ENCODE results near the gene VNN1. TPM values are rescaled to one million over a fixed set of nuclear protein-coding genes. Genes with fewer than 3 reads are reported as not detected.
"Not testable (repeated sequence)": the region's sequence is repeated elsewhere in the genome, so short reads cannot be mapped to it uniquely, and the experiment has no call there.

Gene VNN1
- total RNA-seq, 2 donors from 2014 or later: 1.1 to 4.5 TPM

DNA sequence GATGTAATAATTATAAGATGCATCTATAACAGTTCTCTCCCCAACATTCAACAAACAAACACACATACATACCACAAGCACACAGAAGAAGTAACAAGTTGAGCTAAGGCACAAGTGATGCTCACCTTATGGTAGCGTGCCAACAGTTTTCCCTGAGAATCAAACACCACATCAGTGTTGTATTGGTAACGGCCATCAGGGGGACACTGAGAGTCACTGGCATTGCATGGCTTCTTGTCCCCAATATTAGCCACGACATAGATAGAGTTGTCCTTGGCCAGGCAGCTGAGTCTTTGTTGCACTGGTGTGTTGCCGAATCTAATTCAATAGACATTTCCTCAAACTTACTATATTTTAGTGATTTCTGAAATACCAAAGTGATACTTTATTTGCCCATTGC, 14.8 kb upstream of the VNN1 start:
- DNase-seq: no peak
- intact Hi-C loops (cut with DNase I): no loop called here
- ATAC-seq: no peak

DNA sequence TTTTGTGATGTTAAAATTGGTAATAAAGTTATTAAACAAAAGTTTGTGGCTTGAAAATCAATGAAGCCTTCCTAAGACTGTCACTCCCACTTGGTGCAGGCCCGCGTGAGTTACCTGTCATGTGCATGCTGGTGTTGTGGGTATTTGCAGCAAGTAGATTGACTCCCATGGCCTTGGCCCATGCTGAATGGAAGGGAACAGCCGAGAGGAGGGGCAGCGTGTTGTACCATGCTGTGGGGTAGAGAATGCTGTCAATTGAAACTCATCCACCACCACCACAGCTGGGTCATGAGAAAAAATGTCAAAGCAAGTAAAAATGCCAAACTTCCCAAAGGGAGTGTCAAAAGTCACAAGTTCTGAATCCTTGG, 12.7 kb upstream of the VNN1 start:
- intact Hi-C loops (cut with DNase I): no loop called here
- ATAC-seq (no peak), DNase-seq (no peak)

DNA sequence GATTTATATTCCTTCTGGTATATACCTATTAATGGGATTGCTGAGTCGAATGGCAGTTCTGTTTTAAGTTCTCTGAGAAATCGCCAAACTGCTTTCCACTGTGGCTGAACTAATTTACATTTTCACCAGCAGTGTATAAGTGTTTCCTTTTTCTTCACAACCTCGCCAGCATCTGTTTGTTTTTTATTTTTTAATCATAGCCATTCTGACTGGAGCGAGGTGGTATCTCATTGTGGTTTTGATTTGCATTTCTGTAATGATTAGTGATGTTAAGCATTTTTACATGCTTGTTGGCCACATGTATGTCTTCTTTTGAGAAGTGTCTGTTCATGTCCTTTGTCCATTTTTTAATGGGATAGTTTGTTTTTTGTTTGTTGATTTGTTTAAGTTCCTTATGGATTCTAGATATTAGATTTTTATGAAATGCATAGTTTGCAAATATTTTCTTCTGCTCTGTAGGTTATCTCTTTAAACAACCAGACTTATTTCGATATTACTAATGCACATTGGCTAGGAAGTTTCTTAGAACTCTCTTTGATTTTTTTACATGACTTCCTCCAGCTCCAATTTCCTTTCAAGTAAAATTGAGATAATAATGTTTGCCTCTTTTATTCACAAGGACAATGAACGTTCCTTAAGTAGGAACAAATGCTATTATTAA, 12.2 kb upstream of the VNN1 start:
- ATAC-seq (no peak), DNase-seq (no peak)
- intact Hi-C loops (cut with DNase I): no loop called here

DNA sequence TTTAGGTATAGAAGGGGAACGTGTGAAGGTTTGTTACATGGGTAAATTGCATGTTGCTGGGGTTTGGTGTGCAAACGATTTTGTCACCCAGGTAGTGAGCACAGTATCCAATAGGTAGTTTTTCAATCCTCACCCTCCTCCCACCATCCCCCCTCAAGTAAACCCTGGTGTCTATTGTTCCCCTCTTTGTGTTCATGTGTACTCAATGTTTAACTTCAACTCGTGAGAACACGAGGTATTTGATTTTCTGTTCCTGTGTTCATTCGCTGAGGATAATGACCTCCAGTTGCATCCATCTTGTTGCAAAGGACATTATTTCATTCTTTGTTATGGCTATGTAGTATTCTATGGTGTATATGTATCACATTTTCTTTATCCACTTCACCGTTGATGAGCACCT, 11.6 kb upstream of the VNN1 start:
- intact Hi-C loops (cut with DNase I): no loop called here
- ATAC-seq: no peak
- no peak for DNase-seq

DNA sequence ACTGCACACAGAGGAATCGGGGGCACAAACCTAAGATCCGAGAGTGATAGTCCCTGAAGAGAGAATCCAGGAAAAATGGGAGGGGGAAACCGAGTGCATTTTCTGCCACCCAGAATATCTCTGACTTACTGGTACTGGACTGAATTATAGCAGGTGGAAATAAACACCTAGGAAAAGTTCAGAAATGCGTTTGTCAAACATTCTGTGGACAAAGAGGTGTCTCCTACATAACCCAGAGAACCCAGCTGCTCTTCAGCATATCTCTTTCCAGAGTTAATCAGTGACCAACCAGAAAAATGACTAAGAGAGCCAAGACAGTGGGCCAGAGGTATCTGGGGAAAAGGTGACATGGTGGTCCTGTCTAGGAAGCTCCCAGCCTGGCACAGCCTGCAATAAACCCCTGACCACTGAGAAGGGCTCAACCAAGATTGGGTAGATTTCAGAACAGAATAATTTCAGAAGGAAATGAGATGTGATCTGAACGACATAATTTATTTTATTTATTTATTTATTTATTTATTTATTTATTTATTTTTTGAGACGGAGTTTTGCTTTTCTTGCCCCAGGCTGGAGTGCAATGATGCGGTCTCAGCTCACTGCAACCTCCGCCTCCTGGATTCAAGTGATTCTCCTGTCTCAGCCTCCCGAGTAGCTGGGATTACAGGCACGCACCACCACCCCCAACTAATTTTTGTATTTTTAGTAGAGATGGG, 6.0 kb upstream of the VNN1 start:
- DNase-seq (no peak), ATAC-seq (no peak)
- intact Hi-C loops (cut with DNase I): no loop called here

- DNase-seq: no peak
- intact Hi-C loops (cut with DNase I): no loop called here
- ATAC-seq: peak in 1 of 2 donors; percentile 25
Observed at GRCh38 chr6:132715881-132716637, 2.2 kb upstream of the VNN1 start.

DNA sequence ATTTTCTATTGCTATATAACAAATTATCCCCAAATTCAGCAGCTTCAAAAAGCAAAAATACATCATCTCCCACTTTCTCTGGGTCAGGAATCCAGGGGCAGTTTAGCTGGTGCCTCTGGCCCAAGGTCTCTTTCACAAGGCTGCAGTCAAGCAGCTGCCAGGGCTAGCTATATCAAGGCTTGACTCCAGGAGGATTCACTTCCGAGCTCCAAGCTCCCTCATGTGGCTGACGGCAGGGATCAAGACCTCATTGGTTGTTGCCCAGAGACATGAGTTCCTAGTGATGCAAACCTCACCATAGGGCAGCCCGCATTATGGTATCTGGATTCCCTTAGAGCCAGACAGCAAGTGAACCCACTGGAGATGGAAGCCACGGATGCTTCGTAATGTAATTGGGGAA, 1.3 kb upstream of the VNN1 start:
- DNase-seq: peak; percentile 42
- intact Hi-C loops (cut with DNase I): no loop called here
- ATAC-seq: peak; percentile 41 to 83

DNA sequence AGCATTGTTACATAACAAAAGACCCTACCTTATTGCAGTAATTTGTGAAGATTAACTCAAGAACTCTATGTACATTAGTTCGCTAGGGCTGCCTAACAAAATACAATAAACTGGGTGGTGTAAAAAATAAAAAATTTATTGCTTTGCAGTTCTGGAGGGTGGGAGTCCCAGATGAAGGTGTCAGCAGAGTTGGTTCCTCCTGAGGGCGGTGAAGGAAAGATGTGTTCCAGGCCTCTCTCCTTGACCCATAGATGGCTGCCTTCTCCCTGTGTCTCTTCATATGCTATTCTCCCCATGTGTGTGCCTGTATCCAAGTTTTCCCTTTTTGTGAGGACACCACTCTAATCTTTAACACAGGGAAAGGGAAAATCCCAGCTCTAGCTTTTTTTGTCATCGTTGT, 305 bp upstream of the VNN1 start:
- DNase-seq (no peak), ATAC-seq (peak in 1 of 2 donors; percentile 26)
- intact Hi-C loops (cut with DNase I): no loop called here

- intact Hi-C loops (cut with DNase I): no loop called here
- no peak for DNase-seq
- ATAC-seq: no peak
Observed at GRCh38 chr6:132712366-132712765, 1.5 kb downstream of the VNN1 start.

DNA sequence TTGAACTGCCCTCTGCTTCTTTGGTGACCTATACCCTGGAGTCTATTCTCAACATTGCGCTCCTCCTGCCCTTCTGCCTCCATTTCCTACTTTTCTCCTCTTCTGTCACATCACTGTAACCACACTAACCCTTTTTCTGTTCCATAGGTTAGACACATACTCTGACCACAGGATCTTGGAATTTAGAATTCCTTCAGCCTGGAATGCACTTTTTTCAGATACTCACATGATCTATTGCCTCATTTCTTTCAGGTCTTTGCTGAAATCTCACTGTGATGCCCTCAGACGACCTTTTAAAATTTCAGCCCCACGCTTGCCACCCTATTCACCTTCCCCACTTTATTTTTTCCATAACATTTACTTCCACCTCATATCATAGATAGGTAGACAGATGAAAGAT, 5.1 kb downstream of the VNN1 start:
- intact Hi-C loops (cut with DNase I): no loop called here
- DNase-seq: no peak

DNA sequence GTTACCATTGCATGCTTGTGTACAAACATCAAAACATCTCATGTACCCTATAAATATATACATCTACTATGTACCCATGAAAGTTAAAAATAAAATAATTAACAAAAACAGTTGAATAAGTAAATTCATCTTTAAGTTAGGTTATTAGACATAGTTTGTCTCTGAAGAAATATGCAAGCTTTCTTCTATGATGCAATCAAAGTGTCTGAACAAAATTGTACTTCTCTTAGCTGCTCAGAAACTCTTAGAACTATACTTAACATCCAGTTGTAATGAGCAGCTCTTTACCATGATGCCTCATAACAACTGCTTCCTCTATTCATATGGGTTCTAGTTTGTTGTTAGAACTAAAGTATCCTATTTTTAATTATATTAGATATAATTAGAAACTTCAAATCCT, 5.9 kb downstream of the VNN1 start:
- ATAC-seq (no peak), DNase-seq (no peak)
- intact Hi-C loops (cut with DNase I): no loop called here

More for the DNA sequence above, 5.1 kb downstream of the VNN1 start:
- no peak for ATAC-seq

DNA sequence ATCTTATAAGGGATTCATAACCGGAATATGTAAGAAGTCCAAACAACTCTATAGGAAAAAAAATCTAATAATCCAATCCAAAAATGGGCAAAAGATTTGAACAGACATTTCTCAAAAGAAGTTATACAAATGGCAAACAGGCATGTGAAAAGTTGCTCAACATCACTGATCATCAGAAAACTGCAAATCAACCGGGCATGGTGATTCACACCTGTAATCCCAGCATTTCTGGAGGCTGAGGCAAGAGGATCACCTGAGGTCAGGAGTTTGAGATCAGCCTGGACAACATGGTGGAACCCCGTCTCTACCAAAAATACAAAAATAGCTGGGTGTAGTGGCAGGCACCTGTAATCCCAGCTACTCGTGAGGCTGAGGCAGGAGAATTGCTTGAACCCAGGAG, 7.1 kb downstream of the VNN1 start:
- ATAC-seq; intact Hi-C loops (cut with DNase I); DNase-seq: not testable (repeated sequence)

- intact Hi-C loops (cut with DNase I): no loop called here
- ATAC-seq: no peak
Observed at GRCh38 chr6:132703936-132704335, 9.9 kb downstream of the VNN1 start.

GRCh38 chr6:132698608-132699007, 15.2 kb downstream of the VNN1 start:
- ATAC-seq (no peak), DNase-seq (no peak)
- intact Hi-C loops (cut with DNase I): no loop called here

More at GRCh38 chr6:132703936-132704335, 9.9 kb downstream of the VNN1 start:
- DNase-seq: no peak

- intact Hi-C loops (cut with DNase I): no loop called here
- no peak for ATAC-seq
- DNase-seq: no peak
Observed at GRCh38 chr6:132695773-132696172, 18.1 kb downstream of the VNN1 start.

DNA sequence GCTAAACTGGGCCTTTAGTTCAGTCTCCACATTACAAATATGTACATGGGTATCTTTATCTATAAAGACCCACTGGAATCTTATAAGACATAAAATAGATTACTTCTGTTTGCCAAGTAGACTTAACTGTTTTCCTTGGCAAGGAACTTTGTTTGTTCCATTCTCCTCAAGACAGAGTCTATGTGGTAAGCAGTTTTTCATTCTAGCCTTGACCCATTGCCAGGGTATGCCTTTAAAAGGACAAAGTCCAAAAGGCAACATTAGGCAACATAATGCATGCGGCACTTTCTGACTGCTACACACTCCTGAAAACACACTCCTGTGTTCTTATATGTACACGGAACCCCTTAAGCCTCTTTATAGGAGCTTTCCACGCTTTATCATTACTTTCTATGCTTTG, 20.4 kb downstream of the VNN1 start:
- intact Hi-C loops (cut with DNase I): no loop called here
- ATAC-seq (no peak), DNase-seq (no peak)

GRCh38 chr6:132690678-132691077, 23.2 kb downstream of the VNN1 start:
- ATAC-seq: no peak
- intact Hi-C loops (cut with DNase I): no loop called here

GRCh38 chr6:132687306-132687705, 26.5 kb downstream of the VNN1 start:
- DNase-seq (no peak), ATAC-seq (peak in 1 of 2 donors; percentile 41)
- intact Hi-C loops (cut with DNase I): no loop called here

More at GRCh38 chr6:132690678-132691077, 23.2 kb downstream of the VNN1 start:
- DNase-seq: no peak

DNA sequence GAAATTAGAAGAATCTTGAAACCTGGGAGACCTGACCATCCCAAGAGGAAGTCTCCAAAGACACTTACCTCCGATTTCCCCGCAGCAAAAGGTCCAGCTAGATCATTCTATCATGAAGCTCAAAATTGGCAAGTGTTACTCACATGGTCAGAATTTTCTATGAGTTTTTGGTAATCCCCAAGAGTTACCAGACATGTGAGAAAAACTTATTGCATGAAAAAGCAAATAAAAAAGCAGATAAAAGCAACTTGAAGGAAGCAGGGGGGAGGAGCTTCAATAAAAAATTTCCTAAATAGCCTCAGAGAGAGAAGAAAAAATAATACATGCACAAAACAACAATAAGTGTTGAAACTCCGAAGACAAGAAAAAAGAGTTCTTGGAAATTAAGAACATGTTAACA, 27.3 kb downstream of the VNN1 start:
- intact Hi-C loops (cut with DNase I): no loop called here
- DNase-seq (no peak), ATAC-seq (no peak)

GRCh38 chr6:132685009-132685408, 28.8 kb downstream of the VNN1 start:
- no peak for ATAC-seq
- no peak for DNase-seq
- intact Hi-C loops (cut with DNase I): no loop called here

Measured in left cardiac atrium (tissue), 4 donors.